Measurements from ENCODE around the gene PI4KB. TPM values are rescaled to one million over a fixed set of nuclear protein-coding genes. Genes with fewer than 3 reads are reported as not detected.
"Not testable (repeated sequence)": the region's sequence is repeated elsewhere in the genome, so short reads cannot be mapped to it uniquely, and the experiment has no call there.

PI4KB gene
- total RNA-seq, 1 donor from 2014 or later = 21.2 TPM

GRCh38 chr1:151281969-151282882, 45.0 kb downstream of the PI4KB start, which contains the start of gene ZNF687:
Gene ZNF687, plus strand, starts transcription at chr1:151282299. Its CDS starts 3,993 bp downstream, at chr1:151286292.
- ATAC-seq = peak; percentile 83
- DNase-seq (ENCODE audit: low spot score) = peak; percentile 100

GRCh38 chr1:151281225-151281968, 45.8 kb downstream of the PI4KB start:
- peak; percentile 96 for DNase-seq (ENCODE audit: low spot score)
- peak; percentile 76 for ATAC-seq

DNA sequence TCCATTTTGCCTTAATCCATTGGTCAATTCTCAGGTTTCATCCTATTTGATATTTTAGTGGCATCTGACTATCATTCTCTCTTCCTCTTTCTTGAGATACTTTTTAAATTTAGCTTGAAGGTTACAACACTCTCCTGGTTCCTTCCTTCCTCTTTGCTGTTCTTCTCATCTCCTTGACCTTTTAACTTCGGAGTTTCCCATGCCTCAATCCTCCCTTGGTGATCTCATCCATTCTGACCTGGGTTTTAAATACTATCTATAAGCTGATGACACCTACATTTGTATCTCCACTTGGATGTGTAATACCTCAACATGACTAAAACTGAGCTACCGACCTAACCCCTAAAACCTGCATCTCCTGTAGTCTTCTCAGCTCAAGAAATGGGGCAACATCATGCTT, 50.0 kb downstream of the PI4KB start:
- DNase-seq (ENCODE audit: low spot score) (no peak), ATAC-seq (no peak)

GRCh38 chr1:151275341-151275740, 51.9 kb downstream of the PI4KB start:
- DNase-seq (ENCODE audit: low spot score); ATAC-seq: not testable (repeated sequence)

DNA sequence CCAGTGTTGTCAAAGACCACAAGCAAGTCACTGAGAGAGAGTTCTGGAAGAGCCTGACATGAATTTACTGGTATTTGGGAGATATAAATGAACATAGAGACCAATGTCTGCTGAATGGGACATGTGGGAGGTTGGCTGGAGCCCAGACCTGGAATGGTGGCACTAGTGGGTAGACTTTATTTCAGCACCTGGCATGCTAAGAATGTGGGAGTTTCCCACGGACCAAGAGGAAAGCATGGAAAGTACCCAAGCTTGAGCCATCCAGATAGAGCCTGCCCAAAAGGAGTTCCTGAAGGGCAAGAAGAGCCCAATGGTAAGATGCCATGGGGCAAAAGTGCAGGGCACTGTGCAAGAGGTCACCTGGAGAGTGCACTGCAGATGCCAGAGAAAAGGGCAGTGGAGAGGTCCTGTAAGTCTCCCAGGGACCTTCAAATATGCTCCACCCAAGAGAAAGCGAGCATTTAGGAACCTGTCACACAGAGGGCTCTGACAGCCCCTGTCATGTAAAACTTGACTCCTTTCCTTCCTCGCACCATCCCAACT, 53.2 kb downstream of the PI4KB start:
- peak; percentile 57 for ATAC-seq

GRCh38 chr1:151267760-151268159, 59.5 kb downstream of the PI4KB start:
- DNase-seq (ENCODE audit: low spot score) = no peak
- no peak for ATAC-seq

More for the DNA sequence above, 53.2 kb downstream of the PI4KB start:
- no peak for DNase-seq (ENCODE audit: low spot score)

DNA sequence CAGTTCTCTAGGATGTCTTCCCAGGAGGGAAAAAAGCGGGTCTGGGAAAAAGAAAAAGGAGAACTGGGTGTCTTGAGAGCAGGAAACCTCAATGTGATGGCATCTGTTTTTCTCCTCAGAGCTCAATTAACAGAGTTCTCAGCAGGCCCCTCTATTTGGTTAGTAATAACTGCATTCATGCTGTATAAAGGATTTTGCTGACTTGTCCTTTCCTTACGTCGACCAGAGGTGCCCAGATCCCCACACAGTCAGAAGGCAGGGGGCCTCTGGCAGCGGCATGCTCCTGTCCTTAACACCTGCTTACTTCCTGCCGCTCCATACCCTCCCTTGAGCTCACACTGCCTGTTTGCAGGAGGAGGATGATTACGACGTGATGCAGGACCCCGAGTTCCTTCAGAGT, 60.4 kb downstream of the PI4KB start:
- ATAC-seq = no peak
- DNase-seq (ENCODE audit: low spot score) = no peak

GRCh38 chr1:151266315-151266714, 60.9 kb downstream of the PI4KB start:
- ATAC-seq (peak; percentile 85), DNase-seq (ENCODE audit: low spot score) (peak; percentile 84)

DNA sequence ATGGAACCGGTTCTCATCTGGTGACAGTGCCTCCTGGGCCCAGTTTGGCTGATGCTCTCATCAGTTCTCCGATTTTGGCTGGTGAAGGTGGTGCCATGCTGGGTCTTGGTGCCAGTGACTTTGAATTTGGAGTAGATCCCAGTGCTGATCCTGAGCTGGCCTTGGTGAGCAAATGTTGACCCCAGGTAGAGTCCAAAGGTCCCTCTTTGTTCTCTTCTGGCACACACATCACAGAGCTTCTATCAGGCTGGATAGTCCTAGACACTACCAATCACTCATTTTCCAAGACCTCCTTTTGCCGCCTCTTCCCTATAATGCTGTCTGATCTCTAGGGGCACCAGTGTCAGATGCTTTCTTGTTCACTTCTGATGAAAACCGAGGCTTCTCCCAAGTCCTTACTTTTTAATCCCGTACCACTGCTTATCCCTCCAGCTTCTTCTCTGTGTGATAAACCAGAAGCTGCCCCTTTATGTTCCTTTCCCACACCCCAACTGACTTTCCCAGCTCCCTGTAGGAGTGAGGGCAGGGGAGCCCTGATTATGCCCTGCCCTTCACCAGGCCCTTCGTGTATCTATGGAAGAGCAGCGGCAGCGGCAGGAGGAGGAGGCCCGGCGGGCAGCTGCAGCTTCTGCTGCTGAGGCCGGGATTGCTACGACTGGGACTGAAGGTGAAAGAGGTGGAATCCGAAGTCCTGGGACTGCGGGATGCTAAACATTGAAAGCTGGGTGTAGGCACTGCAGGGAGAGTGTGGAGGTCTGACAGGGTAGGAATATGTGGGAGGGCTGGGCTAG, 61.6 kb downstream of the PI4KB start:
- DNase-seq (ENCODE audit: low spot score) (peak; percentile 88), ATAC-seq (peak; percentile 88)

DNA sequence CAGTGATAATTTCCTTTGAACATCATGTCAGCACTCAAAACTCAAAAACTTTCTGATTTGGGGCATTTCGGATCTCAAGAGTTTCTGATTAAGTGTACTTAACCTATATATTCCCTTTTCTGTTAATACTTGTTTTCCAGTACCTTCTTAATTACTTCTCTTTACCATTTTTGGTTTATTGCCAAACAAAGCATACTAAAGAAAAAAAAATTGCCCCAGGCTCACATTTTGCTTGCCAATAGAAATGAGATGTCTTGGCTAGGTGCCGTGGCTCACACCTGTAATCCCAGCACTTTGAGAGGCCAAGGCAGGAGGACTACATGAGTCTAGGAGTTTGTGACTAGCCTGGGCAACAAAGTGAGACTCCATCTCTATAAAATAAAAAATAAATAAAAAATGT, 67.9 kb downstream of the PI4KB start:
- no peak for DNase-seq (ENCODE audit: low spot score)
- ATAC-seq = no peak

DNA sequence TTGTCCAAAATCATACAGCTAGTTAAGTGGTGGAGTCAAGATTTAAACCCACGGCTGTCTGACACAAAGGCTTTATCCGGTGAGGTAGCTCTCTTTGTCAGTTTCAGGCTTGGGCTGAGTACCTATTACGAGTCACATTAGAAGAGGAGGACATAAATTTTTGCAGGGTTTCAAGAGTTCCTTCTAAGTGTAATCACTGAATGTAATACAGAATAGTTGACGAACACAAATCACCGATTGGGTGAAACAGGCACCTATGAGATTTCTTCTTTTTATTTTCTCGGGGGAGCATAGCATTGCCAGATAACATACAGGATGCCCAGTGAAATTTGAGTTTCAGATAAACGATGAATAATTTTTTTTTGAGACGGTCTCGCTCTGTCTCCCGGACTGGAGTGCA, 71.8 kb downstream of the PI4KB start:
- DNase-seq (ENCODE audit: low spot score) (no peak), ATAC-seq (no peak)

DNA sequence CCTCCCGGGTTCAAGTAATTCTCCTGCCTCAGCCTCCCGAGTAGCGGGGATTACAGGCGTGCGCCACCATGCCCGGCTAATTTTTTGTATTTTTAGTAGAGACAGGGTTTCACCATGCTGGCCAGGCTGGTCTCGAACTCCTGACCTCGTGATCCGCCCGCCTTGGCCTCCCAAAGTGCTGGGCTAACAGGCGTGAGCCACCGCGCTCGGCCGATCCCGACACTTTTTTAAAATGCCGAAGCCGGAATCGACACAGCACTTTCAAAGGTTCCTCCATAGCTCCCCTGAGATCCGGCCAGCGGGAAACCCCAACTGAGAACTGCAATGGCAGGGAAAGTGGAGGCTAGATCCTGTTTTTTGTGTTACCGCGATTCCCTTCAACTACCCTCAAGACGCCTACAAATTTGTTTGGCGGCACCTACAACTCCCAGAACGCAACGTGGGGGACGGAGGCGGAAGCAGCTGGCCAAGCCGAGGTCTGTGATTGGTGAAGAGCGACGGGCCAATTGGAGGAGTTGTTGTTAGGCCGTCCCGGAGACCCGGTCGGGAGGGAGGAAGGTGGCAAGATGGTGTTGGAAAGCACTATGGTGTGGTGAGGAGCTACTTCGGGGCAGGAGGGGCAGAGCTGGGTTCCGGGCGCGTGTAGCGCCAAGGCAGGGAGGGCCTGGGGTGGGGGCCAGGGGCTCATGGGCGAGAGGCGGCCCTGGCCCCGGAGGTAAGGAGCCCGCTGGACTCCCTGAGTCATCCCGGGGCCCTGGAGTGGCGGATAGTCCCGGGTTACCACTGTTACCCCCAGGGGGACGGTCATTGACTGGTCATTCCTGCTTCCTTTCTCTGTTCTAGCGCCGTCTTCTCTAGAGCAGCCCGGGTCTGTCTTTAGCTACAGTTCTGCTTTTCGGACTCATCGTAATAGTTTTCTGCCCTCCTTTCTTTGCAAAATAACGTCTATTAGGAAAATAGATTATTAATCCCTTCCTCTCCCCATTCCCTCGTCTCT, 72.7 kb downstream of the PI4KB start, which contains the start of gene PSMD4:
Gene PSMD4, plus strand, starts transcription at position 518 of the 997 bp plus-strand sequence. Its CDS starts 49 bp downstream, at position 567.
- ATAC-seq = peak; percentile 96
- DNase-seq (ENCODE audit: low spot score) = peak; percentile 96

GRCh38 chr1:151251656-151252470, 75.4 kb downstream of the PI4KB start:
- DNase-seq (ENCODE audit: low spot score) (peak; percentile 57), ATAC-seq (peak; percentile 73)

- ATAC-seq = no peak
- DNase-seq (ENCODE audit: low spot score) = no peak
These were observed 80.4 kb downstream of the PI4KB start for GRCh38 chr1:151246786-151247185.

GRCh38 chr1:151243683-151244216, 83.5 kb downstream of the PI4KB start:
- ATAC-seq (no peak), DNase-seq (ENCODE audit: low spot score) (no peak)

DNA sequence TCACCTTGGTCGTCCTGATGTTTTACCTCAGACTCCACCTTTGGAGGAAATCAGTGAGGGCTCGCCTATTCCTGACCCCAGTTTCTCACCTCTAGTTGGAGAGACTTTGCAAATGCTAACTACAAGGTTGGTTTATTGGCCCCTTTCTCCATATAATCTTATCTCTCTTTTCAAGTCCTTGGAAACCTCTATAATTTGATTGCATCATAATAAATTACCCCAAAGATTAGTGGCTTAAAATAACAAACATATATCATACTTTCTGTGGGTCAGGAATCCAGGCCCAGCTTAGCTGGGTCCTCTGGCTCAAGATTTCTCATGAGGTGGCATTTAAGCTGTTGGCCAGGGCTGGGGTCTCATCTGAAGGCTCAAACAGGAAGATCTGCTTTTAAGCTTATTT, 84.8 kb downstream of the PI4KB start:
- ATAC-seq = no peak
- DNase-seq (ENCODE audit: low spot score) = no peak

Data from left lobe of liver (tissue), 2 donors.